ENCODE results near the gene SMOC2.

SMOC2 gene

GRCh38 chr6:168475188-168476013 is 34.4 kb downstream of the SMOC2 start:
- TF ChIP-seq, protein P1, sequence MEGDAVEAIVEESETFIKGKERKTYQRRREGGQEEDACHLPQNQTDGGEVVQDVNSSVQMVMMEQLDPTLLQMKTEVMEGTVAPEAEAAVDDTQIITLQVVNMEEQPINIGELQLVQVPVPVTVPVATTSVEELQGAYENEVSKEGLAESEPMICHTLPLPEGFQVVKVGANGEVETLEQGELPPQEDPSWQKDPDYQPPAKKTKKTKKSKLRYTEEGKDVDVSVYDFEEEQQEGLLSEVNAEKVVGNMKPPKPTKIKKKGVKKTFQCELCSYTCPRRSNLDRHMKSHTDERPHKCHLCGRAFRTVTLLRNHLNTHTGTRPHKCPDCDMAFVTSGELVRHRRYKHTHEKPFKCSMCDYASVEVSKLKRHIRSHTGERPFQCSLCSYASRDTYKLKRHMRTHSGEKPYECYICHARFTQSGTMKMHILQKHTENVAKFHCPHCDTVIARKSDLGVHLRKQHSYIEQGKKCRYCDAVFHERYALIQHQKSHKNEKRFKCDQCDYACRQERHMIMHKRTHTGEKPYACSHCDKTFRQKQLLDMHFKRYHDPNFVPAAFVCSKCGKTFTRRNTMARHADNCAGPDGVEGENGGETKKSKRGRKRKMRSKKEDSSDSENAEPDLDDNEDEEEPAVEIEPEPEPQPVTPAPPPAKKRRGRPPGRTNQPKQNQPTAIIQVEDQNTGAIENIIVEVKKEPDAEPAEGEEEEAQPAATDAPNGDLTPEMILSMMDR (IDR thresholded peaks at IDR 0.05; ENCODE audit: insufficient read depth, low read depth, low read length, missing control alignments): no peak
- no peak for DNase-seq (ENCODE audit: low read depth)
- no peak overlapping the region for H3K4me3 ChIP-seq (ENCODE audit: low read depth, low read length)

DNA sequence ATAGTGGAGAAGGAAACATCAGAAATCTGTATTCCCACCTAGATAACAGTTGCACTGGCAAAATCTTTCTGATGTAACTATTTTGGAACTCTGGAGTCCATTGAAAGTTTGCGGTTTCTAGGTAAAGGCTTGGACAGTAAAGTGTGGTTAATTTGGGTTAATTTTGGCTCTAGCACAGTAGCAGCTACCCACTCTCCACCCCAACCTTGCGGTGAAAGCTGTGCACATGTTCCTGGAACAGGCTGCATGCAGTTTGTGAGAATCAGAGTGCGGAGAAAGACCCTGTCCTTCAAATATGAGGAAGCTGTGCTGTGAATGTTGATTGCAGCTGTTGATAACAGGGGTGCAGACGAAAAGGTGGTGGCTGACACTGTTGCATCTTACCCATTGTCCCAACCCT is 38.4 kb downstream of the SMOC2 start:
- DNase-seq (ENCODE audit: low read depth): no peak
- TF ChIP-seq, protein P1 (IDR thresholded peaks at IDR 0.05; ENCODE audit: insufficient read depth, low read depth, low read length, missing control alignments): no peak
- H3K4me3 ChIP-seq (ENCODE audit: low read depth, low read length): no peak overlapping the region

DNA sequence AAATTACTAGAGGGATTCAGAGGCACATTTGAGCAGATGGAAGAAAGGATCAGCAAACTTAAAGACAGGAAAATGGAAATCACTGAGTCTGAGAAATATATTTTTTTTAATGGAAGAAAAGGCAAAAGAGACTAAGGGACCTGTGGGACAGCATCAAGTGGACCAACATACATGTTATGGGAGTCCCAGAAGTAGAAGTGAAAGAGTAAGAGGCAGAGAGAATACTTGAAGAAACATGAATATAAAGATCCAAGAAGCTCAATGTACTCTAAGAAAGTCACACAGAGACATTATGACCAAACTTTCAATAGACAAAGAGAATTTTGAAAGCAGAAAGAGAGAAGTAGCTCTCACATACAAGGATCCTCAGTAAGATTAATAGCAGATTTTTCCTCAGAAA is 39.5 kb downstream of the SMOC2 start:
- DNase-seq (ENCODE audit: low read depth): no peak

DNA sequence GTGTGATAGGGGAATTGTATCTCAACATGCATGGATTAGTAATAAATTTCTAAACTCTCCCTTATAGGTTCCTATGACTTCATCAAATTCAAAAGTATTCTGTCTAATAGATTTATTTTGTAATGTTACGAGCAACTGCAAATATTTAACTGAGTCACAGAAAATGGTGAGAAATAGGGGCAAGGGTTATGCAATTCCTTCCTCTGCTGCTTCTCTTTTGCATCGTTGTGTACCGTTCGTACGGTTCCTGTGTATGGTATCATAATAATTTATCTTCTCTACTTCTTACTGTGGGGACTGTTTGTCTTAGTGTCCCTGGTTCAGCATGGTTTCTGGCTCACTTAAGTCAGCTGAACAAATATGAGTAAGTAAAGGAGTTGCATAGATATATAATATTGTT is 44.8 kb downstream of the SMOC2 start:
- H3K4me3 ChIP-seq (ENCODE audit: low read depth, low read length): no peak overlapping the region
- no peak for DNase-seq (ENCODE audit: low read depth)
- TF ChIP-seq, protein P1 (IDR thresholded peaks at IDR 0.05; ENCODE audit: insufficient read depth, low read depth, low read length, missing control alignments): no peak

More for the DNA sequence above, 39.5 kb downstream of the SMOC2 start:
- TF ChIP-seq, protein P1 (IDR thresholded peaks at IDR 0.05; ENCODE audit: insufficient read depth, low read depth, low read length, missing control alignments): no peak
- no peak overlapping the region for H3K4me3 ChIP-seq (ENCODE audit: low read depth, low read length)

- TF ChIP-seq, protein P1 (IDR thresholded peaks at IDR 0.05; ENCODE audit: insufficient read depth, low read depth, low read length, missing control alignments): no peak
- no peak for DNase-seq (ENCODE audit: low read depth)
Observed at GRCh38 chr6:168490757-168491156, 49.8 kb downstream of the SMOC2 start.

DNA sequence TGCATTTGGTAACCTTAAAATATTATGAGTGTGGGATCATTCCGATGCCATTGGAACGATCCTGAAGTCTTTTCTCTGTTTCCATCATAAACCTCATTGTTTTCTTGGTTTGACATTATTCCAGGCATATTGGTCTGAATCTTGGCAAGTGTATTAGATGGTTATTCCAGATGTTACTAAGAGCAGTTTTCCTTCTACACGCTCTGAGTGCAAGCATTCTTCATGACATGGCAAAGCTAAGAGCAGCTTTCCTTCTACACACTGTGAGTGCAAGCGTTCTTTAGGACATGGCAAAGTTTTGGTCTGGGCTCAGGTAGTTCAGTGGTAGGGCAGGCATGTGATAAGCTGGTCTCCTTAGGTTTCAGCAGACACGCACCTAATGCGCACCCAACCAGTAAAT is 53.0 kb downstream of the SMOC2 start:
- H3K4me3 ChIP-seq (ENCODE audit: low read depth, low read length): no peak overlapping the region
- TF ChIP-seq, protein P1 (IDR thresholded peaks at IDR 0.05; ENCODE audit: insufficient read depth, low read depth, low read length, missing control alignments): no peak
- DNase-seq (ENCODE audit: low read depth): no peak

More at GRCh38 chr6:168490757-168491156, 49.8 kb downstream of the SMOC2 start:
- no peak overlapping the region for H3K4me3 ChIP-seq (ENCODE audit: low read depth, low read length)

GRCh38 chr6:168494726-168495125 is 53.7 kb downstream of the SMOC2 start:
- H3K4me3 ChIP-seq (ENCODE audit: low read depth, low read length): no peak overlapping the region
- no peak for DNase-seq (ENCODE audit: low read depth)
- TF ChIP-seq, protein P1 (IDR thresholded peaks at IDR 0.05; ENCODE audit: insufficient read depth, low read depth, low read length, missing control alignments): no peak

All from GM12865 (cell line).